H1 (cell line): ENCODE data around the gene ZNF687. TPM values are rescaled to one million over a fixed set of nuclear protein-coding genes. Genes with fewer than 3 reads are reported as not detected.

ENCODE experiments used
- CTCF ChIA-PET: fragments of 300-600 bp; sonication (Branson Sonifier 250); formaldehyde crosslinking; loops from one replicate; lab custom pipeline; 2021; ENCODE audit not compliant: partially characterized antibody; lab: Charles Lee
- POLR2A ChIA-PET: fragments of 300-600 bp; sonication (Branson Sonifier 250); formaldehyde crosslinking; loops from one replicate; lab custom pipeline; 2021; ENCODE audit warnings: inconsistent platforms; ENCODE audit not compliant: partially characterized antibody; lab: Charles Lee
- DNase-seq, 2 experiments: peaks; one replicate each; pipeline versions ENCODE4 v3.0.0 to v3.0.0-alpha.2; 2010 to 2022; ENCODE audit warnings: low spot score in 2 of 2, low read depth in 1 of 2, mixed read lengths in 1 of 2
- FAIRE-seq: peaks from 2 replicates; lab custom pipeline; 2011; peaks lifted over from hg19 to GRCh38; lab: Jason Lieb, UNC
- H2AFZ ChIP-seq: 2 replicates; pipeline ENCODE4 v1.8.1; 2012; ENCODE audit warnings: low read length, inconsistent platforms
- H2AK5ac ChIP-seq: 2 replicates; pipeline ENCODE4 v1.6.1; 2013; ENCODE audit warnings: low read depth, low read length
- H2BK120ac ChIP-seq: replicated peaks from 2 replicates; pipeline ENCODE3; 2013; ENCODE audit warnings: low read depth, low read length, inconsistent platforms
- H2BK12ac ChIP-seq: 2 replicates; pipeline ENCODE4 v1.6.1; 2013; ENCODE audit warnings: low read depth, low read length
- H2BK15ac ChIP-seq: 2 replicates; pipeline ENCODE4 v1.6.1; 2013; ENCODE audit warnings: low read length
- H2BK20ac ChIP-seq: 2 replicates; pipeline ENCODE4 v1.6.1; 2013; ENCODE audit warnings: low read length
- H2BK5ac ChIP-seq: 2 replicates; pipeline ENCODE4 v1.6.1; 2013; ENCODE audit warnings: low read depth, low read length
- H3K14ac ChIP-seq: 2 replicates; pipeline ENCODE4 v1.6.1; 2013; ENCODE audit warnings: inconsistent platforms; ENCODE audit not compliant: insufficient read length
- H3K18ac ChIP-seq: 2 replicates; pipeline ENCODE4 v1.6.1; 2013; ENCODE audit warnings: low read length; ENCODE audit errors: extremely low read depth
- H3K23ac ChIP-seq: 2 replicates; pipeline ENCODE4 v1.6.1; 2013; ENCODE audit warnings: inconsistent platforms; ENCODE audit not compliant: insufficient read length
- H3K23me2 ChIP-seq: 2 replicates; pipeline ENCODE4 v1.6.1; 2013; ENCODE audit warnings: low read depth, low read length
- H3K27ac ChIP-seq: 2 replicates; pipeline ENCODE4 v1.6.1; 2011; ENCODE audit warnings: low read depth, low read length, inconsistent platforms
- H3K27me3 ChIP-seq, 4 experiments: replicated peaks in 1 of 4; 1 replicate in 1 of 4; 2 replicates in 3 of 4; pipeline versions ENCODE4 v1.6.1 to v1.8.1; 2011 to 2013; ENCODE audit warnings: low read length in 3 of 4, mild to moderate bottlenecking in 3 of 4, inconsistent platforms in 2 of 4, mixed read lengths in 2 of 4, moderate library complexity in 1 of 4; ENCODE audit not compliant: control insufficient read depth in 3 of 4, insufficient read depth in 3 of 4; ENCODE audit errors: extremely low read depth in 1 of 4
- H3K36me3 ChIP-seq, 4 experiments: 2 replicates each; pipeline versions ENCODE4 v1.6.1 to v1.8.1; 2011 to 2013; ENCODE audit warnings: mild to moderate bottlenecking in 4 of 4, low read length in 3 of 4, moderate library complexity in 2 of 4, control low read depth in 1 of 4, inconsistent platforms in 1 of 4; ENCODE audit not compliant: insufficient read depth in 4 of 4, control insufficient read depth in 2 of 4
- H3K4ac ChIP-seq: replicated peaks from 2 replicates; pipeline ENCODE3; 2013; ENCODE audit warnings: low read length, low read depth, mixed read lengths, inconsistent platforms; ENCODE audit not compliant: insufficient read length
- H3K4me1 ChIP-seq, 4 experiments: replicated peaks in 1 of 4; 1 replicate in 1 of 4; 2 replicates in 3 of 4; pipeline versions ENCODE4 v1.6.1 to v1.8.1; 2011 to 2013; ENCODE audit warnings: low read length in 3 of 4, inconsistent platforms in 2 of 4, mixed read lengths in 1 of 4; ENCODE audit not compliant: insufficient read depth in 4 of 4, control insufficient read depth in 3 of 4
- H3K4me2 ChIP-seq, 2 experiments: 2 replicates each; pipeline versions ENCODE4 v1.6.1 to v1.8.1; 2011 to 2013; ENCODE audit warnings: low read depth in 2 of 2, low read length in 2 of 2, control low read depth in 1 of 2, inconsistent platforms in 1 of 2, mild to moderate bottlenecking in 1 of 2; ENCODE audit not compliant: insufficient read depth in 1 of 2
- H3K4me3 ChIP-seq, 4 experiments: fragments of 200-600, 300-600 bp in 1 of 4; sonication (generic), shearing (Covaris generic), sonication (Bioruptor Twin) in 1 of 4; 2 replicates each; pipeline versions ENCODE4 v1.5.1 to v1.8.1; 2011 to 2016; ENCODE audit warnings: low read length in 4 of 4, low read depth in 3 of 4, control low read depth in 2 of 4, inconsistent platforms in 2 of 4, mild to moderate bottlenecking in 2 of 4, mixed read lengths in 1 of 4, moderate library complexity in 1 of 4; ENCODE audit not compliant: insufficient read depth in 2 of 4; ENCODE audit errors: extremely low read depth in 1 of 4
- H3K56ac ChIP-seq: replicated peaks from 2 replicates; pipeline ENCODE3; 2013; ENCODE audit warnings: low read depth, mild to moderate bottlenecking, mixed read lengths, low read length, inconsistent platforms; ENCODE audit not compliant: insufficient read length
- H3K79me1 ChIP-seq: 2 replicates; pipeline ENCODE4 v1.6.1; 2013; ENCODE audit warnings: low read depth, low read length, control low read depth
- H3K79me2 ChIP-seq, 2 experiments: 2 replicates each; pipeline versions ENCODE4 v1.6.1 to v1.8.1; 2012 to 2013; ENCODE audit warnings: low read length in 2 of 2, mild to moderate bottlenecking in 2 of 2, inconsistent platforms in 1 of 2; ENCODE audit not compliant: insufficient read depth in 2 of 2, control insufficient read depth in 1 of 2
- H3K9ac ChIP-seq, 4 experiments: replicated peaks in 1 of 4; 1 replicate in 1 of 4; 2 replicates in 3 of 4; pipeline versions ENCODE4 v1.6.1 to v1.8.1; 2011 to 2013; ENCODE audit warnings: low read depth in 3 of 4, low read length in 3 of 4, control low read depth in 2 of 4, mild to moderate bottlenecking in 2 of 4, moderate library complexity in 2 of 4, inconsistent platforms in 1 of 4; ENCODE audit errors: extremely low read depth in 1 of 4
- H3K9me3 ChIP-seq, 2 experiments: 2 replicates each; pipeline versions ENCODE4 v1.6.1 to v1.8.1; 2012 to 2013; ENCODE audit warnings: mild to moderate bottlenecking in 2 of 2, moderate library complexity in 2 of 2, control low read depth in 1 of 2, inconsistent platforms in 1 of 2, low read depth in 1 of 2, low read length in 1 of 2, mixed read lengths in 1 of 2; ENCODE audit not compliant: insufficient read depth in 2 of 2
- H4K20me1 ChIP-seq, 2 experiments: replicated peaks in 1 of 2; 2 replicates each; pipeline versions ENCODE3 to v1.8.1; 2011 to 2013; ENCODE audit warnings: inconsistent platforms in 2 of 2, low read length in 2 of 2, mild to moderate bottlenecking in 1 of 2; ENCODE audit not compliant: insufficient read depth in 2 of 2, control insufficient read depth in 1 of 2
- H4K5ac ChIP-seq: 2 replicates; pipeline ENCODE4 v1.6.1; 2013; ENCODE audit warnings: low read length, low read depth, mixed read lengths, inconsistent platforms; ENCODE audit not compliant: insufficient read length
- H4K8ac ChIP-seq: 2 replicates; pipeline ENCODE4 v1.8.0; 2013; ENCODE audit warnings: mild to moderate bottlenecking, moderate library complexity, low read length, inconsistent platforms; ENCODE audit not compliant: insufficient read depth; ENCODE audit errors: extremely low read depth
- H4K91ac ChIP-seq: replicated peaks from 2 replicates; pipeline ENCODE3; 2013; ENCODE audit warnings: low read length, mixed read lengths, inconsistent platforms; ENCODE audit not compliant: insufficient read length
- POLR2A ChIP-seq, 2 experiments: IDR thresholded peaks; 1 replicate in 1 of 2; 2 replicates in 1 of 2; pipeline ENCODE4 v1.6.1; 2011; ENCODE audit warnings: low read depth in 2 of 2, low read length in 2 of 2, mild to moderate bottlenecking in 2 of 2; ENCODE audit errors: control extremely low read depth in 1 of 2
- SAP30 ChIP-seq: fragments of 300-600 bp; sonication (generic); IDR thresholded peaks from 2 replicates; pipeline ENCODE4 v1.7.1; 2012; ENCODE audit warnings: low read length, moderate library complexity, mild to moderate bottlenecking, inconsistent platforms; ENCODE audit not compliant: insufficient read depth, insufficient replicate concordance
- WGBS, 2 experiments: shearing (Covaris generic) in 1 of 2; methylation state at CpG; one replicate each; pipeline versions ENCODE4 v1.1.6 to v1.1.7; 2013 to 2015; ENCODE audit warnings: low lambda C conversion rate in 2 of 2, mixed read lengths in 2 of 2, inconsistent platforms in 1 of 2, low coverage in 1 of 2, missing lambda C conversion rate in 1 of 2; ENCODE audit not compliant: insufficient replicate concordance in 2 of 2, insufficient coverage in 1 of 2, insufficient read length in 1 of 2; ENCODE audit errors: extremely low coverage in 1 of 2, missing lambda C conversion rate in 1 of 2; 5-methylcytosine and 5-hydroxymethylcytosine counted together
- polyA plus RNA-seq, 7 experiments: library from polyadenylated mRNA; depleted of rRNA in 3 of 7; stranded (reverse) in 5 of 7; unstranded in 2 of 7; fragments of >200 nt in 5 of 7; fragments of 200-250 nt in 2 of 7; gene quantifications; 1 replicate in 5 of 7; 2 replicates in 1 of 7; 4 replicates in 1 of 7; pipeline versions ENCODE4 v1.2.1 to v1.2.3, GENCODE V29; 2011 to 2013; ENCODE audit warnings: missing spikeins in 2 of 7, mixed read lengths in 2 of 7
- total RNA-seq: library from RNA; stranded (reverse); fragmentation: NEBNext Ultra II Directional; extraction: Animal tissue kit (Norgen Biotek cat#: 25700); gene quantifications from 2 replicates; pipeline ENCODE4 v1.2.1, GENCODE V29; 2021

Gene ZNF687
- total and polyA plus RNA-seq, 2 of the 8 experiments (the other 6 are each of a cell fraction or from before 2014, with no cell fraction given), result 45.9 to 69.9 TPM

DNA sequence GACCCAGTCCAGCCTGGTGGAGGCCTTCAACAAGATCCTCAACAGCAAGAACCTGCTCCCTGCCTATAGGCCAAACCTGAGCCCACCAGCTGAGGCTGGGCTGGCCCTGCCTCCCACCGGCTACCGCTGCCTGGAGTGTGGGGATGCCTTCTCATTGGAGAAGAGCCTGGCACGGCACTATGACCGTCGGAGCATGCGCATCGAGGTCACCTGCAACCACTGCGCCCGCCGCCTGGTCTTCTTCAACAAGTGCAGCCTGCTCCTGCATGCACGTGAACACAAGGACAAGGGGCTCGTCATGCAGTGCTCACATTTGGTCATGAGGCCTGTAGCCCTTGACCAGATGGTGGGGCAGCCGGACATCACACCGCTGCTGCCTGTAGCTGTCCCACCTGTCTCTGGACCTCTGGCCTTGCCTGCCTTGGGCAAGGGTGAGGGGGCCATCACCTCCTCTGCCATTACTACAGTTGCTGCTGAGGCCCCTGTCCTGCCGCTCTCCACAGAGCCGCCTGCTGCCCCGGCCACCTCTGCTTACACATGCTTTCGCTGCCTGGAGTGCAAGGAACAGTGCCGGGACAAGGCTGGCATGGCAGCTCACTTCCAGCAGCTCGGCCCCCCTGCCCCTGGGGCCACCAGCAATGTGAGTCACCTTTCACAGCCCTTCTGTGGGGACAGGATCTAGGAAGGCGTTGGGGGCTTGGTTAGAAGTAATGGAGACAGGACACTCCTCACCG, 5.8 kb downstream of the ZNF687 start:
- H3K23ac ChIP-seq, result no peak overlapping the region
- peaks cover 0 to 32% of the 10 kb centered on the region in 2 experiments; a peak in 2 of 4 replicates for H3K79me2 ChIP-seq
- H3K14ac ChIP-seq, result no peak overlapping the region
- 96% methylated on average over 22 of the region's 22 CpGs; no CpG with 5 or more reads in 1 of the 2 experiments for WGBS, 2 experiments
- H4K5ac ChIP-seq, result no peak overlapping the region
- H3K4me2 ChIP-seq, result no peak overlapping the region
- no peak overlapping the region for H3K27ac ChIP-seq
- peaks cover 26 to 76% (median 44%) of the 10 kb centered on the region in 4 experiments for H3K36me3 ChIP-seq
- H4K8ac ChIP-seq, result no peak overlapping the region
- H4K20me1 ChIP-seq, result peaks cover 7 to 32% of the 10 kb centered on the region in 2 experiments
- ChIA-PET POLR2A (interaction anchor here (1.0 to 11.6 kb wide), 8 partner anchors 7 to 51 kb away, joined by 3 to 213 read pairs (median 4); no protein-coding TSS in a partner anchor), CTCF (no interaction called here)
- H3K4me1 ChIP-seq, result peaks cover 5 to 12% (median 8%) of the 10 kb centered on the region in 4 experiments; a peak in 6 of 7 replicates
- DNase-seq, result no peak
- no peak overlapping the region for H4K91ac ChIP-seq
- TF ChIP-seq POLR2A (IDR thresholded peaks at IDR 0.05; ENCODE audit: control extremely low read depth in 1 of 2, low read depth in 2 of 2, low read length in 2 of 2), result peak in 1 of 2 experiments; percentile 22; a peak in 2 of 3 replicates
- no peak for TF ChIP-seq SAP30
- FAIRE-seq, result no peak
- H2BK5ac ChIP-seq, result no peak overlapping the region; the same call in 1 of the 2 replicates
- no peak overlapping the region for H2BK12ac ChIP-seq
- no peak overlapping the region for H2BK15ac ChIP-seq
- H3K4me3 ChIP-seq, result no peak overlapping the region
- peaks cover 4% of the 10 kb centered on the region; the same call in 1 of the 2 replicates for H3K23me2 ChIP-seq
- no peak overlapping the region for H2BK20ac ChIP-seq
- no peak overlapping the region for H2AFZ ChIP-seq
- no peak overlapping the region for H3K56ac ChIP-seq
- no peak overlapping the region for H3K4ac ChIP-seq
- no peak overlapping the region for H3K9ac ChIP-seq
- no peak overlapping the region for H2AK5ac ChIP-seq
- H3K27me3 ChIP-seq, result no peaks in the 10 kb centered on the region
- no peak overlapping the region for H3K18ac ChIP-seq
- no peaks in the 10 kb centered on the region for H3K9me3 ChIP-seq
- peaks cover 17% of the 10 kb centered on the region; the same call in 1 of the 2 replicates for H3K79me1 ChIP-seq
- H2BK120ac ChIP-seq, result no peak overlapping the region
